NCI-H345 treated with DMSO at 0.1 percent for 48 hours (cell line): ENCODE measurements around the gene PHF13.
"Not testable (repeated sequence)": the region's sequence is repeated elsewhere in the genome, so short reads cannot be mapped to it uniquely, and the experiment has no call there.

Source experiments
- DNase-seq: peaks from one replicate; lab custom pipeline; 2025; ENCODE audit not compliant: unreplicated experiment; lab: John Stamatoyannopoulos, UW

PHF13 gene

GRCh38 chr1:6658359-6659060 is 45.0 kb downstream of the PHF13 start:
- no peak for DNase-seq

- DNase-seq, result no peak
Observed at GRCh38 chr1:6660415-6661049, 47.0 kb downstream of the PHF13 start.

- not testable (repeated sequence) for DNase-seq
Observed at GRCh38 chr1:6662468-6662867, 48.9 kb downstream of the PHF13 start.

- no peak for DNase-seq
Observed at GRCh38 chr1:6666696-6667095, 53.2 kb downstream of the PHF13 start.

- DNase-seq, result no peak
Observed at GRCh38 chr1:6667139-6667538, 53.6 kb downstream of the PHF13 start.

GRCh38 chr1:6668503-6668902 is 55.0 kb downstream of the PHF13 start:
- DNase-seq, result no peak

- DNase-seq, result no peak
Observed at GRCh38 chr1:6672558-6672957, 59.0 kb downstream of the PHF13 start.
